ENCODE measurements around the gene SNX3. TPM values are rescaled to one million over a fixed set of nuclear protein-coding genes. Genes with fewer than 3 reads are reported as not detected.
"Not testable (repeated sequence)": the region's sequence is repeated elsewhere in the genome, so short reads cannot be mapped to it uniquely, and the experiment has no call there.

Gene SNX3
- total RNA-seq, 1 donor from 2014 or later, result 178 TPM

DNA sequence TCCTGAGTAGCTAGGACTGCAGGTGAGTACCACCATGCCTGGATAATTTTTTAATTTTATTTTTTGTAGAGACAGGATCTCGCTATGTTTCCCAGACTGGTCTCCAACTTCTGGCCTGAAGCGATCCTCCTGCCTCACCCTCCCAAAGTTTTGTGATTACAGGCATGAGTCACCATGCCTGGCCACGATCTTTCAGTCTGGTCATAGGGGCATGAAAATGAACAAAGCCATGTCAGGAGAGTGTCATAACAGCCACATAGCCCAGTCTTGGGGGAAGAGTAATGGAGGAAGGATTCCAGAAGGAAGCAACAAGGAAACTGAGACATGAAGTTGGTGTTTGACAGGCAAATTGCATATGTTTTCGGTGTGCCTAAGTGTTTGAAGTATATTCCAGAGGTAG is 17.0 kb upstream of the SNX3 start:
- DNase-seq (ENCODE audit: low spot score), result no peak
- Mint-ChIP-seq H3K4me1 (ENCODE audit: low read depth) (no peaks in the 10 kb centered on the region), H3K9me3 (ENCODE audit: low read depth) (no peaks in the 10 kb centered on the region), H3K27me3 (ENCODE audit: low read depth) (no peaks in the 10 kb centered on the region), H3K27ac (ENCODE audit: unreplicated experiment) (no peak overlapping the region), H3K4me3 (ENCODE audit: unreplicated experiment) (no peak overlapping the region), H3K36me3 (ENCODE audit: low read depth) (no peaks in the 10 kb centered on the region)
- TF ChIP-seq CTCF (IDR thresholded peaks at IDR 0.05), result no peak

DNA sequence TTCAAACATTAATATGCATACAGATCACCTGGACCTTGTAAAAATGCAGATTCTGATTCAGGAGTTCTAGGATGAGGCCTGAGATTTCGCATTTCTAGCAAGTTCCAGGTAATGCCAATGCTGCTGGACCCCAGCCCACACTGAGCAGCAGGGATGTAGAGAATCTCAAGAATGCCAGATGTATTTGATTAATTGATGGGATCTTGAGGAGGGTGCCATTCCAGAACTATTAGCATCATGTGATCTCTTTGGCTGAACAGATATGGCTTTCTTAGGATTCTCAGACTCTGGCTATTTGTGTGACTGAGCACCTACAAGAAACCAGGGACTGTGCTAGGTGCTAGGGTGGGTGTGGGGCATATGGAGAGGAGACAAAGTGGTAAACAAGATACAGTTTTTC is 16.5 kb upstream of the SNX3 start:
- no peak for TF ChIP-seq CTCF (IDR thresholded peaks at IDR 0.05)
- H3K4me3 Mint-ChIP-seq (ENCODE audit: unreplicated experiment), result no peak overlapping the region
- no peak for DNase-seq (ENCODE audit: low spot score)
- no peaks in the 10 kb centered on the region for H3K36me3 Mint-ChIP-seq (ENCODE audit: low read depth)
- H3K27ac Mint-ChIP-seq (ENCODE audit: unreplicated experiment), result no peak overlapping the region
- H3K4me1 Mint-ChIP-seq (ENCODE audit: low read depth), result no peaks in the 10 kb centered on the region
- H3K27me3 Mint-ChIP-seq (ENCODE audit: low read depth), result no peaks in the 10 kb centered on the region
- H3K9me3 Mint-ChIP-seq (ENCODE audit: low read depth), result no peaks in the 10 kb centered on the region

DNA sequence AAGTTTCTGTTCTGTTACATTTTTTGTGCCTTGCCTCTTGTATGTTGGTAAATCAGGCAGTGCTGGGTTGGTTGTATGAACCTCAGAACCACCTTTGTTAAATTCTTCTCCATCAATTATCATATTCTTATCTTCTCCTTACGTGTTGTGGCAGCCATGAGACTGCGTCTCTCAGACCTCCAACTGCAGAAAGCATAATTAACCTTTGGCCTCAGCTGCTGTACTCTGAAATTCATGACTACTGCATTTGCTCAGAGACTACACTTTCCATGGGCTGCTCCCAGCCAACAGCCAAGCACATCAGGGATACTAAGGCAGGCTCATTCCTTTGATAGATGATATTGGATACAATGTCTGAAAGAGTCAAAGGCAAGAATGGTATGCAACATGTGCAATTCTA is 15.1 kb upstream of the SNX3 start:
- no peak for TF ChIP-seq CTCF (IDR thresholded peaks at IDR 0.05)
- H3K36me3 Mint-ChIP-seq (ENCODE audit: low read depth), result no peaks in the 10 kb centered on the region
- no peak overlapping the region for H3K4me3 Mint-ChIP-seq (ENCODE audit: unreplicated experiment)
- no peaks in the 10 kb centered on the region for H3K9me3 Mint-ChIP-seq (ENCODE audit: low read depth)
- H3K4me1 Mint-ChIP-seq (ENCODE audit: low read depth), result no peaks in the 10 kb centered on the region
- DNase-seq (ENCODE audit: low spot score), result no peak
- no peaks in the 10 kb centered on the region for H3K27me3 Mint-ChIP-seq (ENCODE audit: low read depth)
- no peak overlapping the region for H3K27ac Mint-ChIP-seq (ENCODE audit: unreplicated experiment)

GRCh38 chr6:108274546-108274945 is 13.7 kb upstream of the SNX3 start:
- H3K9me3 Mint-ChIP-seq (ENCODE audit: low read depth), result no peaks in the 10 kb centered on the region
- H3K4me3 Mint-ChIP-seq (ENCODE audit: unreplicated experiment), result no peak overlapping the region
- H3K27ac Mint-ChIP-seq (ENCODE audit: unreplicated experiment), result no peak overlapping the region
- H3K4me1 Mint-ChIP-seq (ENCODE audit: low read depth), result no peaks in the 10 kb centered on the region
- H3K36me3 Mint-ChIP-seq (ENCODE audit: low read depth), result no peaks in the 10 kb centered on the region
- no peak for DNase-seq (ENCODE audit: low spot score)
- H3K27me3 Mint-ChIP-seq (ENCODE audit: low read depth), result no peaks in the 10 kb centered on the region
- TF ChIP-seq CTCF (IDR thresholded peaks at IDR 0.05), result no peak

GRCh38 chr6:108269955-108270354 is 9.1 kb upstream of the SNX3 start:
- DNase-seq (ENCODE audit: low spot score); H3K27ac Mint-ChIP-seq (ENCODE audit: unreplicated experiment); H3K36me3 Mint-ChIP-seq (ENCODE audit: low read depth); H3K4me1 Mint-ChIP-seq (ENCODE audit: low read depth); H3K27me3 Mint-ChIP-seq (ENCODE audit: low read depth); H3K4me3 Mint-ChIP-seq (ENCODE audit: unreplicated experiment); H3K9me3 Mint-ChIP-seq (ENCODE audit: low read depth): not testable (repeated sequence)

- no peaks in the 10 kb centered on the region for H3K4me1 Mint-ChIP-seq (ENCODE audit: low read depth)
- no peaks in the 10 kb centered on the region for H3K27me3 Mint-ChIP-seq (ENCODE audit: low read depth)
- no peaks in the 10 kb centered on the region for H3K9me3 Mint-ChIP-seq (ENCODE audit: low read depth)
- no peaks in the 10 kb centered on the region for H3K36me3 Mint-ChIP-seq (ENCODE audit: low read depth)
- no peak for TF ChIP-seq CTCF (IDR thresholded peaks at IDR 0.05)
- no peak overlapping the region for H3K4me3 Mint-ChIP-seq (ENCODE audit: unreplicated experiment)
- no peak overlapping the region for H3K27ac Mint-ChIP-seq (ENCODE audit: unreplicated experiment)
- DNase-seq (ENCODE audit: low spot score), result no peak
Observed at GRCh38 chr6:108268845-108269244, 8.0 kb upstream of the SNX3 start.

All from chondrocyte (in vitro differentiated cells).